RPMI8226 (cell line): ENCODE data around the gene SEH1L.
"Not testable (repeated sequence)": the region's sequence is repeated elsewhere in the genome, so short reads cannot be mapped to it uniquely, and the experiment has no call there.

ENCODE experiments used
- DNase-seq: peaks from one replicate; pipeline ENCODE4 v3.0.0-alpha.2; 2015

Gene SEH1L

GRCh38 chr18:12997330-12997729 is 49.5 kb downstream of the SEH1L start:
- not testable (repeated sequence) for DNase-seq

DNA sequence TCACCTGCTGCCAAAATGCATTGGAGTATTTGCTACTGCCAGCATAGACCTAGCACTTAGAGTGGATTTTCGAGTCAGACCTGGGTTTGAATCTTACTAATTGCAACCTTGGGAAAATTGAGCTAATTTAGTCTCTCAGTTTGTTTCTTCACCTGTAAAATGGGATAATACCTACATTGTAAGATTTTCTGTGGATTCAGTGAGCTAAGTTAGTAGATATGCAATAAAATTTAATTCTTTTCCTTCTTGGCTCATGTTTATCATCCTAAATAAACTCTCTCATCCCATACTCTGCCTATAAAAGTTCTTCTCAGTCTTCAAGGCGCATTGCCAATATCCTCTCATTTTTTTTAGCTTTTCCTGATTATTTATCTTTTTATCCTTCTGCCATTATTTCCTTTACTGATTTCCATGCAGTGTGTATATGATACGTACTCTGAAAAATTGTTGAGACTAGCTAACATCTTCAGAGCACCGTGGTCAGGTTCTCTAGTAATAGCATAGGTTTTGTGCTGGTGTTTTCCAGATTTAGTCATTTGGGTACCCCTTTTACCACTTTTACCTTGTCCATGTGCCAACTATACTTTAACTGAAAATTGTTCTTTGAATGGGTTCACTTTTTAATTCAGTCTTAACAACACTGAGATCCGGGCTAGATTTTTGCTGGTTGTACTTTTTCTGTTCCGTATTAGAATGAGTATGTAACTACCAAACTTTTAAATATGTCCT is 50.7 kb downstream of the SEH1L start:
- no peak for DNase-seq

DNA sequence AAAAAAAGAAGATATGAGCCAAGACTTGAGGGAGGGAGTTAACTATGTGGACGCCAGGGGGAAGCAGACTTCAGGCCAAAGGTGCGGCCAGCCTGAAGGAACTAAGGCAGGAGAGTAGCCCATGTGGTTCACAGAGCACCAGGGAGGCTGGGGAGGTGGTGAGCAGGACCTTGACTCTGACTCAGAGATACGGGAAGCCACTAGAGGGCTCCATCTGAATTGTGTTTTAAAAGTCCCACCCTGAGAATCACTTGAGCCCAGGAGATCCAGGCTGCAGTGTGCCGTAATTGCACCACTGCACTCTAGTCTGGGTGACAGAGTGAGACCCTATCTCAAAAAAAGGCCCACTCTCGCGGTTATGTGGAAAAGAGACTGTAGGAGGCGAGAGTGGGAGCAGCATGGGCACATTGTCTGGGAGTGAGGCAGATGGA is 55.7 kb downstream of the SEH1L start:
- DNase-seq = peak; percentile 29

DNA sequence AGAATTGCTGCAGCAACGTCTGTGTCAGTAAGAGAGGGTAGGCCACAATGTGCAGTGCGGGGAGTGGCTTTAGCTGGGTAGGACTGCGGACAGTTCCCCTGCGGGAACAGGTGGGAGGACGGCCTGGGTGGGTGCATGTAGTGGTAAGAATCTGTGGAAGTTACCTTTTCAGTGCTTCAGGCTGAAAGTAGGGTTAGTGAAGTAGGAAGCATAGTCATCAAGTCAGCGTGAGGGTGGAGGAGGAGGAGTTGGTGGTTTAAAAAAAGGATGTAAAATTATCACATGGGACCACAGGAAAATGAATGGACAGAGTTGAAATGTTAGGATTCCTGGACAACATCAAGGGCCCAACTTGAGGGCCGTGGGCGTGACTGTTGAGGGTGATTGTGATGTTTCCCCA is 56.6 kb downstream of the SEH1L start:
- DNase-seq = no peak

- no peak for DNase-seq
Measured at GRCh38 chr18:13005289-13005688, 57.5 kb downstream of the SEH1L start.

DNA sequence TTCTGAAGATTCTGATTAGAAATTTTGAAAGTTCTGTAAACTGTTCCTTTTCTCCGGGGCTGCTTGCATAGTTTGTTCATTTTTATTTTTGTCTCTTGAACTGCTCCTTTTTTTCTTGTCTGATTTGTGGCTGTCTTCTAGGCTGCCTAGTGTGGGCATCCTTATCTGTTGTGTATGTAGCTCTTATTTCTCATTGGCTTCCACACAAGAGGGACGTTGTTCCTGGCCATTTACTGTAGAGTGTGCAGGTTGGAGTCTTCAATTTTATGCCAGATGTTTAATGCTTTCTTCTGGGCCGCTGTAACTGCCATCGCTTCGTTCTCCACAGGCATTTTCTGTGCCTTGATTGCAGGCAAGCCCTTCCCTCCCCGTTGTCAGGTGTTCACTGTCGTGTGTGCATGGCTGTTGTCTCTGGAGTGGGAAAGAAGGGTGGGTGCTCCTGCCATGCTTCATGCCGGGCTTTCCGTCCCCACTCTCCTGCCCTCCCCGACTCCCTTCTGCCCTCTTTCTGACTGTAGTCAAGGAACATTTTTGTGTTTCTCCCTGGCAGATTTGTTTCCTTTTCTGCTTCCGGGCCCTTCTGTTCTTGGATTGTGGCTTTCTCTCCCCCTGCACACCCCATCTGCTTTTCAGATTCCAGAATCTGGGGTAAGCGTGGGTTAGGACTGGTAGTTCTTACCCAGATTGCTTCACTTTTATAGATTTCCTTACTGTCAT is 58.9 kb downstream of the SEH1L start:
- DNase-seq = no peak

DNA sequence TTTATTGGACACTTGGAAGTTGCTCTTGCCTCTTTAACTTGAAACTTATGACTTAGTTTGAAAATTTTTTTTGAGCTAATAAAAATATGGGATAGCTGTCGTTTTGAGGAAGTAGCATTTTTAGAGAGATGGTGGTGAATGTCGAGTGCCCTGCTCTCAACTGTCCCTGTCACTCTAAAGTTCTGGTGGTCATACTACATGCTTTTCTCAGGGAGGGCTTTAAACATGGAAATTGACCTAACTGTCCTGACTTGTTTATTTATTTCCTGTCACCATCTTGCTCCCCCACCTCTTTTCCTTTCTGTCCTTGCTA is 59.4 kb downstream of the SEH1L start:
- no peak for DNase-seq

DNA sequence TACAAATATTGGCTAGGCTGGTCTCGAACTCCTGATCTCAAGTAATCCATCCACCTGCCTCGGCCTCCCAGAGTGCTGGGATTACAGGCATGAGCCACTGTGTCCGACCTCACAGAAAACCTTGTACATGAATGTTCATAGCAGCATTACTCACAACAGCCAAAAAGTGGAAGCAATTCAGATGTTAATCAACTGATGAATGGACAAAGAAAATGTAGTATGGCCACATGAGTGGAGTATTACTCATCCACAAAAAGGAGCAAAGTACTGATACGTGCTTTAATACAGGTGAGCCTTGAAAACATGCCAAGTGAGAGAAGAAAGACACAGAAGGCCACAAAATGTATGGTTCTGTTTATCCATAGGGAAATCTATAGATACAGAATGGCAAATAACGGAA is 63.9 kb downstream of the SEH1L start:
- DNase-seq = no peak

- no peak for DNase-seq
Measured at GRCh38 chr18:13014232-13014631, 66.4 kb downstream of the SEH1L start.

DNA sequence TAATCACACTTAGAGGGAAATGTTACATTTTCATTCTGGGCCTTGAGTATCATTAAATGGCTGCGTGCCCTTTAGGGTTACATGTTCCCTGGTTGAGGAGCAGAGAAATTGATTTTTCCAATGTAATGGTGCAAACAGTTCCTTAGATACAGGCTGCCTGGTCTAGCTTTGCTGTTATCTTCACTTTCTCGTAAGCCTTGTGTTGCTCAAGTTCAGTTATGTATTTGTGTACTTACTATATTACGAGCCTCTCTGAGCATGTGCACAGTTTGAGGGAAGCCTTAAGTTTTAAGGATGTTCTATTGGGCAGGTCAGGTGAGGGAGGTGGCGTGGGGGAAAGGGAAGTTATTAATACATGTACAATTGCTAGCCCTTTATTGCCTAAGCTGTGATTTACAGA is 67.0 kb downstream of the SEH1L start:
- DNase-seq = no peak

DNA sequence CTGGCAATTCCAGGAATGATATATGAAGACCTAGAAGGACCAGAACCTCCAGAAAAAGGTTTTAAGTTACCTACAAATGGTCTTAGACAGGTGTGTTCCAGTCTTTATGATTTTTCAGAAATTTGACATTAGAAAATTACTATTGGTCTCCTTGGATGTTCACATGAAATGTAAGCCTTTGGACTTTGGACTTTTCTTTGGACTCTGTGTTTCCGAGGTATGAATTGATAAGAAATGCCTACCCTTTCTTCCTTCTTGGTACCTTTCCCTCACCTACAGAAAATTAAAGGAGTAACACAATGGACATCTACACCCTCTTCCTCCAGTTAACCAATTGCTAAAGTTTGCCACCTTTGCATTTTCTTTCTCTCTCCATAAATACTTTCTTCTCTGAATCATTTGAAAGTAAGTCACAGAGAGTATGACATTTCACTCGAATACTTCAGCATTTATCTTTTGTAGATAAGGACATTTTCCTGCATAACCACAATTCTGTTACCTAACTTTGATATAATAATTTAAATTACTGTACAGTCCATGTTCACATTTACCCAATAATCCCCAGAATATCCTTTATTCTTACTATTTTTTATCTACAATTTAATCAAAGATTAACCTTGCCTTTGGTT is 69.5 kb downstream of the SEH1L start:
- DNase-seq = no peak

GRCh38 chr18:13018374-13018773 is 70.6 kb downstream of the SEH1L start:
- DNase-seq = no peak

DNA sequence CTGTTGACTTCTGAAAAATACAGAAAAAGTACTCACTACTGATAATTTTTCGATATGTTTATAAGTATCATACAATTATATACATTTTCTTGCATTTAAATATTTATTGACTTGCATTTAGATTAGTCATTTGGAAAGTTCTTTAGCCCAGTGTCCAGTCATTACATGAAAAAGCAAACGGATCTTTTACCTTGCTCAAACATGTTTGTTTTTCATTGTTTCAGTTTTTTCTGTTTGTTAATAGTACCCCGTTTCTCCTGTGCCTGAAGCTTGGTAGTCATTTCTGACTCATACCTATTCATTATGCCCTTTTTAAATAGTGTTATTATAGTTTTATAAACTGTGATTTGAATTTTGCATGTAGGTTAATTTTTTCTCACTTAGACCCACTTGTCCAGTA is 71.5 kb downstream of the SEH1L start:
- DNase-seq = no peak

DNA sequence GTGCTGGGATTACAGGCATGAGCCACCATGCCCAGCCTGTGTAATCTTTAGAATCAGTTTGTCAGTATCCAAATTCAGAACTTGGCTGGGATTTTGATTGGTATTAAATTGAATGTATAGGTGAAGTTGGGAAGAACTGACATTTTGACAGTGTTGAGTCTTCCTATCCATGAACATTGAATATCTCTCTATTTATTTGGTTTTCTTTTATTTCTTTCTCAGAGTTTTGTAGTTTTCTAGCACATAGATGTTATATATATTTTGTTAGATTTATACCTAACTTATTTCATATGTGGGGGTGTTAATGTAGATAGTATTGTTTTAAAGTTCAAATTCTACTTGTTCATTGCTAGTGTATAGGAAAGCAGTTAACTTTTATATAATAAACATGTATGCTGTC is 74.8 kb downstream of the SEH1L start:
- no peak for DNase-seq

DNA sequence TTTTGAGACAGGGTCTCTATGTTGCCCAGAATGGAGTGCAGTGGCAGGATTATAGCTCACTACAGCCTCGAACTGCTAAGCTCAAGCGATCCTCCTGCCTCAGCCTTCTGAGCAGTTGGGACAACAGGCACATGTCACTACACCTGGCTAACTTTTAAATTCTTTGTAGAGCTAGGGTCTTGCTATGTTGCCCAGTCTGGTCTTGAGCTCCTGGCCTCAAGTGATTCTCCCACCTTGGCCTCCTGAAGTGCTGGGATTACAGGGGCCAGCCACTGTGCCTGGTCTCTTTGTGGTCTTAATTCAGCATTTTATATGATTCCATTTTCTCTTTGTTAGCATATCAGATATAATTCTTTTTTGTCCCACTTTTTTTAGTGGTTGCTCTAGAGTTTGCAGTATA is 77.4 kb downstream of the SEH1L start:
- no peak for DNase-seq

- no peak for DNase-seq
Measured at GRCh38 chr18:13026583-13027270, 78.9 kb downstream of the SEH1L start.

GRCh38 chr18:13028869-13029268 is 81.1 kb downstream of the SEH1L start:
- DNase-seq = no peak

DNA sequence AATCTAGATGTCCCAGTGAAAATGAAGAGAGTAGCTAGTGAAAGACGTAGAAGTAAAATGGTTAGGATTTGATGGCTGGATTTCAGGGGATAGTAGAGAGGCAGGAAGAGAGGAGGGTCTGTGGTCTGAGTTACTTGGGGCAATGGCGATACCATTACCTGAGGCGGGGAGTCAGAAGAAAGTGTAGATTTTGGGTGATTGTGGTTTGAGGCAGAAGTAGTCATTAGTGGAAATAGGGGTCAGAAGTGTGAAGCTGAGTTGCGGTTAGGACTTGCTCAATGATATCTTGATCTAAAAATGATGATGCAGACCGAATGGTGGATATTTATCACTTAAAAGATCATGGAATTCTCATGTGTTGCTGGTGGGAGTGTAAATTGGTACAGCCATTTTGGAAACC is 84.4 kb downstream of the SEH1L start:
- DNase-seq = no peak

- DNase-seq = no peak
Measured at GRCh38 chr18:13035249-13035914, 87.6 kb downstream of the SEH1L start.

GRCh38 chr18:13036622-13037320 is 89.0 kb downstream of the SEH1L start:
- DNase-seq = no peak
